ENCODE measurements around the gene GGN.
"Not testable (repeated sequence)": the region's sequence is repeated elsewhere in the genome, so short reads cannot be mapped to it uniquely, and the experiment has no call there.

GGN gene

DNA sequence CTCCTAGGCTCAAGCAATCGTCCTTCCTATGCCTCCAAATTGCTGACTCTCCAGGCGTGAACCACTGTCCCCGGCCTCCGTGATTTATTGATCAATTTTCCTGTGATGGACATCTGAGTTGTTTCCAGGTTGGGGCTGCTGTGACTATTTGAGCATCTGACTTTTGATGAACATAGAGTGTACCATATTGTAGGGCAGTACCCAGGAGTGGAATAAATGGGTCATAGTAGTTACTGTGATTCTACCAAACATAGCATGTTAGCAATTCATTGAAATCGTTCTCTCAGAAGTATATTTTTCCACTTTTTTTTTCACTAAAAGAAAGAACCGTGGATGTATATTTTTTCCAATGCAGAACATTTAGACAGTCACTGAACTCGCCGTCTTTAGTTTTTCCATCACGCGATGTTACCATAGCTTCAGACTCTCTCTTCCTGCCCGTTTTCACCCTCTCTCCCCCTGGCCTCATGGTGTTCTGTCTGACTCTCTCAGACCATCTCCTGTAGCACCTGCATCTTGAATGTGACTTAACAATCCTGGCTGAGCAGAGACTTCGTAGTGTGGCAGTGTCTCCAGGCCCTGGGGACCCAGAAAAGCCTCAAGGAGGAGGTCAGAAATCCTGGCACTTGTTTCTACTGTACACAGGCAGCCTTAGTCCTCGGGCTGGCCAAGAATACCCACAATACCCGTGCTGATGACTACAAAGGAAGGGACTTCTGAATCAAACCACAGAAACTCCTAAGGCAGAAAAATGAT, 41.4 kb upstream of the GGN start:
- TF ChIP-seq, protein P1, sequence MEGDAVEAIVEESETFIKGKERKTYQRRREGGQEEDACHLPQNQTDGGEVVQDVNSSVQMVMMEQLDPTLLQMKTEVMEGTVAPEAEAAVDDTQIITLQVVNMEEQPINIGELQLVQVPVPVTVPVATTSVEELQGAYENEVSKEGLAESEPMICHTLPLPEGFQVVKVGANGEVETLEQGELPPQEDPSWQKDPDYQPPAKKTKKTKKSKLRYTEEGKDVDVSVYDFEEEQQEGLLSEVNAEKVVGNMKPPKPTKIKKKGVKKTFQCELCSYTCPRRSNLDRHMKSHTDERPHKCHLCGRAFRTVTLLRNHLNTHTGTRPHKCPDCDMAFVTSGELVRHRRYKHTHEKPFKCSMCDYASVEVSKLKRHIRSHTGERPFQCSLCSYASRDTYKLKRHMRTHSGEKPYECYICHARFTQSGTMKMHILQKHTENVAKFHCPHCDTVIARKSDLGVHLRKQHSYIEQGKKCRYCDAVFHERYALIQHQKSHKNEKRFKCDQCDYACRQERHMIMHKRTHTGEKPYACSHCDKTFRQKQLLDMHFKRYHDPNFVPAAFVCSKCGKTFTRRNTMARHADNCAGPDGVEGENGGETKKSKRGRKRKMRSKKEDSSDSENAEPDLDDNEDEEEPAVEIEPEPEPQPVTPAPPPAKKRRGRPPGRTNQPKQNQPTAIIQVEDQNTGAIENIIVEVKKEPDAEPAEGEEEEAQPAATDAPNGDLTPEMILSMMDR (conservative IDR thresholded peaks at IDR 0.05; ENCODE audit: low read depth, low read length) = no peak
- DNase-seq (ENCODE audit: low read depth) = no peak
- no peak overlapping the region for H3K4me3 ChIP-seq (ENCODE audit: low read depth, low read length)

GRCh38 chr19:38427035-38427677, 39.3 kb upstream of the GGN start:
- not testable (repeated sequence) for H3K4me3 ChIP-seq (ENCODE audit: low read depth, low read length); DNase-seq (ENCODE audit: low read depth)

DNA sequence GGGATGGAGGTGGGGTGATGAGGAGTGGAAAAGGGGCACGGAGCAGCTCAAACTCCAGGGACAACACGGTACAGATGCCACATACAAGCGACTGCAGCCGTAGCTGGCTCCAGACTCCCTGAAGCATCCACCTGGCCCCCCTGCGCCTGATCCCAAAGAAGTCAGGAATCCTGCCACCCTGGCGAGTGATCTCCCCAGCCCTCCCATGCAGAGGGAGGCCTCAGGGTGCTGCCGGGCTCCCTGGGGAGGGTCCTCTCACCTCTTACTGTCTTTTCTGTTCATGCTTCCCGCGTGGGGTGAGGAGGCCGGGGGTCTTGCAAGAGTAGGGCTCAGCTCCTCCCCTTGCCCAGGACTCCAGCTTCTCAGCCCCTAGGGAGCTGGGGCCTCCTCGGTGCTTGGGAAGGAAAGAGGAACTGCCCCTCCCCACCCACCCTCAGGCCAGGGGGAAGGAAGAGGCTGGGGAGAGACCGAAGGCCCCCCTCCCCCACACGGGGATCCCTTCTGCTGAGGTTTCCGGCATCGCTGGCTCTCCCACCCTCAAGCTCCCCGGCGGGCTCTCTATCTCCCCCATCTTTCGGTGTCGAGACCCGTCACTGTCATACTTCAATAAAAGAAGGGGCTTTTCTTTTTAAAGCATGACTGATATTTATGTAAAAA, 38.1 kb upstream of the GGN start, which contains the start of gene RASGRP4:
Gene RASGRP4 (minus strand): TSS at position 410 of the 657 bp plus-strand sequence. CDS start 128 bp downstream, at position 282.
- no peak for DNase-seq (ENCODE audit: low read depth)
- TF ChIP-seq, protein P1 (conservative IDR thresholded peaks at IDR 0.05; ENCODE audit: low read depth, low read length) = no peak
- H3K4me3 ChIP-seq (ENCODE audit: low read depth, low read length) = no peak within 1 kb of the TSS

GRCh38 chr19:38425222-38425809, 37.5 kb upstream of the GGN start:
- TF ChIP-seq, protein P1 (conservative IDR thresholded peaks at IDR 0.05; ENCODE audit: low read depth, low read length) = no peak
- no peak overlapping the region for H3K4me3 ChIP-seq (ENCODE audit: low read depth, low read length)
- no peak for DNase-seq (ENCODE audit: low read depth)

DNA sequence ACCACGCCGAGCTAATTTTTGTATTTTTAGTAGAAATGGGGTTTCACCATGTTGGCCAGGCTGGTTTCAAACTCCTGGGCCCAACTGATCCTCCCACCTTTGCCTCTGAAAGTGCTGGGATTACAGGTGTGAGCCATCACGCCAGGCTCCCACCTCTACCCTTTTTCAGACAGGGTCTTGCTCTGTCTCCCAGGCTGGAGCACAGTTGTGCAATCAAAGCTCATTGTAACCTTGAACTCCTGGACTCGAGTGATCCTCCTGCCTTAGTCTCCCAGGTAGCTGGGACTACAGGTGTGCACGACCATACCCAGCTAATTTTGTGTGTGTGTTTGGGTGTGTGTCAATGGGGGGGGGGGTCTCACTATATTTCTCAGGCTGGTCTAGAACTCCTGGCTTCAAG, 36.4 kb upstream of the GGN start:
- TF ChIP-seq, protein P1 (conservative IDR thresholded peaks at IDR 0.05; ENCODE audit: low read depth, low read length) = no peak
- H3K4me3 ChIP-seq (ENCODE audit: low read depth, low read length) = no peak overlapping the region
- no peak for DNase-seq (ENCODE audit: low read depth)

DNA sequence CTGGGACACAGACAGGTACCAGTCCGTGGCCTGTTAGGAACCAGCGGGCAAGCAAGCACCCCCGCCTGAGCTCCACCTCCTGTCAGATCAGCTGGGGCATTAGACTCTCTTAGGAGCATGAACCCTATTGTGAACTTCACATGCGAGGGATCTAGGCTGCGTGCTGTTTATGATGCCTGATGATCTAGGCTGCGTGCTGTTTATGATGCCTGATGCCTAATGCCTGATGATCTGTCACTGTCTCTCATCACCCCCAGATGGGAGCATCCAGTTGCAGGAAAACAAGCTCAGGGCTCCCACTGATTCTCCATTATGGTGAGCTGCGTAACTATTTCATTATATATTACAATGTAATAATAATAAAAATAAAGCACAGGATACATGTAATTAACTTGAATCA, 34.6 kb upstream of the GGN start:
- DNase-seq (ENCODE audit: low read depth) = no peak
- TF ChIP-seq, protein P1 (conservative IDR thresholded peaks at IDR 0.05; ENCODE audit: low read depth, low read length) = no peak
- no peak overlapping the region for H3K4me3 ChIP-seq (ENCODE audit: low read depth, low read length)

GRCh38 chr19:38421856-38422255, 34.0 kb upstream of the GGN start:
- TF ChIP-seq, protein P1 (conservative IDR thresholded peaks at IDR 0.05; ENCODE audit: low read depth, low read length) = no peak
- H3K4me3 ChIP-seq (ENCODE audit: low read depth, low read length) = no peak overlapping the region
- DNase-seq (ENCODE audit: low read depth) = no peak

Data from choroid plexus epithelial cell (primary cell).